ENCODE results near the gene COL3A1.

The COL3A1 gene

DNA sequence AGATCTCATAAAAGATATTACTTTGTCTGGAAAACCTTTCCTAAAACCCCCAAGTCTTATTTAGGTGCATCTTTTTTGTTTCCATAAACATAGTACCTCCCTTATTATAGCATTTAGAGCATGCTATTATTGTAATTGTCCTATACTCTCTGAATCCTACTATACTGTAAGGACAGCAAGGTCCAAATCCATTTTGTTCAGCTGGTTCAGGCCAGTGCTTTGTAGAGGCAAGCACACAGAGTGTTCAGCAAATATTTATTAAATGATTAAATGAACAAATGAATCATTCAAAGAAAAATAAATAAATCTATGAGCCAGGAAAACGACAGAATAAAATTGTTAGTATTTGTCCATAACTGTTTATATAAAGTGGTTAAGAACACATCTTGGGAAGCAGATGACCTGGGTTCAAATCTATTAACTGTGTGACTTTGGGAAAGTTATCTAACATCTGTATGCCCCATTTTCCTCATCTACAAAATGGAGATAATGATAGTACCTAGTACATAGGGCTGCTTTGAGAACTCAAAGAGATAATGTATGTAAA is 86.0 kb downstream of the COL3A1 start:
- Histone ChIP-seq H3K4me2 (ENCODE audit: insufficient read depth, low read length) (no peak overlapping the region), H2AFZ (ENCODE audit: low read depth, low read length) (no peak overlapping the region), H3K9ac (ENCODE audit: low read depth, low read length) (no peak overlapping the region), H3K27me3 (ENCODE audit: insufficient read depth, low read length, poor library complexity) (no peaks in the 10 kb centered on the region), H3K9me3 (ENCODE audit: insufficient read depth, low read length, severe bottlenecking) (no peaks in the 10 kb centered on the region), H3K36me3 (ENCODE audit: insufficient read depth, low read length) (no peaks in the 10 kb centered on the region), H4K20me1 (ENCODE audit: insufficient read depth, low read length) (no peaks in the 10 kb centered on the region), H3K4me1 (ENCODE audit: insufficient read depth, low read length) (no peaks in the 10 kb centered on the region), H3K4me3 (ENCODE audit: low read depth in 1 of 2, low read length in 2 of 2) (no peak overlapping the region), H3K79me2 (ENCODE audit: insufficient read depth, low read length) (no peaks in the 10 kb centered on the region), H3K27ac (ENCODE audit: low read length) (no peak overlapping the region)
- ATAC-seq (ENCODE audit: insufficient read depth, low read depth) = no peak
- TF ChIP-seq, protein P1, sequence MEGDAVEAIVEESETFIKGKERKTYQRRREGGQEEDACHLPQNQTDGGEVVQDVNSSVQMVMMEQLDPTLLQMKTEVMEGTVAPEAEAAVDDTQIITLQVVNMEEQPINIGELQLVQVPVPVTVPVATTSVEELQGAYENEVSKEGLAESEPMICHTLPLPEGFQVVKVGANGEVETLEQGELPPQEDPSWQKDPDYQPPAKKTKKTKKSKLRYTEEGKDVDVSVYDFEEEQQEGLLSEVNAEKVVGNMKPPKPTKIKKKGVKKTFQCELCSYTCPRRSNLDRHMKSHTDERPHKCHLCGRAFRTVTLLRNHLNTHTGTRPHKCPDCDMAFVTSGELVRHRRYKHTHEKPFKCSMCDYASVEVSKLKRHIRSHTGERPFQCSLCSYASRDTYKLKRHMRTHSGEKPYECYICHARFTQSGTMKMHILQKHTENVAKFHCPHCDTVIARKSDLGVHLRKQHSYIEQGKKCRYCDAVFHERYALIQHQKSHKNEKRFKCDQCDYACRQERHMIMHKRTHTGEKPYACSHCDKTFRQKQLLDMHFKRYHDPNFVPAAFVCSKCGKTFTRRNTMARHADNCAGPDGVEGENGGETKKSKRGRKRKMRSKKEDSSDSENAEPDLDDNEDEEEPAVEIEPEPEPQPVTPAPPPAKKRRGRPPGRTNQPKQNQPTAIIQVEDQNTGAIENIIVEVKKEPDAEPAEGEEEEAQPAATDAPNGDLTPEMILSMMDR (IDR thresholded peaks at IDR 0.05; ENCODE audit: borderline replicate concordance, extremely low read depth, low read length, poor library complexity, severe bottlenecking) = no peak
- TF ChIP-seq EZH2 (IDR thresholded peaks at IDR 0.05; ENCODE audit: borderline replicate concordance, low read depth, low read length, severe bottlenecking) = no peak
- DNase-seq = no peak

Data from DND-41 (cell line).